ENCODE results near the gene PIGX. TPM values are rescaled to one million over a fixed set of nuclear protein-coding genes. Genes with fewer than 3 reads are reported as not detected.

Gene PIGX
- total RNA-seq, 6 donors from 2014 or later: 9.4 to 19.5 (median 17.4) TPM

DNA sequence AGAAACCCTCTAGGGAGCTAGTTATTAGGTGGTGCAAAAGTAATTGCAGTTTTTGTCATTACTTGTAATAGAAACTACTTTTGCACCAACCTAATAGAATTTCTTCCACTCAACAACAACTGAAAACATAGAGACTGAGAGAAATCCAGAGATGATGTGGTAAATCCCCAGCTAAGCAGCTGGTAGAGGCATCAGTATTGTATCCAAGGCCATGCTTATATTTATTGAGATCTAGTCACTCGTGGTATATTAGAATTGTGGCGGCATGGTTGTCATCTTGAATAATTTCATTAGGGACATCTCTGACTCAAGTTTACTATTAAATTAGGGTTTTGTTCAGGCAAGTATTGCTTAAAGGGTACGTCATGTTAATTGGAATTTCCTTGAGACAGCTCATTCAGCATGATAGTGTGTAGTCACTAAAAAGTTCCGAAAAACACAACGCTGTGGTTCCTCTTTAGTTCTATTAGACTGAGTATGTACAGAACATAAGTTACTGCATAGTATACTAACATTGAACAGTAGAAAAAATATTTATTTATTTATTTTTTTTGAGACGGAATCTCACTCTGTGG is 62.8 kb downstream of the PIGX start:
- H3K27me3 ChIP-seq: no peaks in the 10 kb centered on the region
- TF ChIP-seq, protein P1, sequence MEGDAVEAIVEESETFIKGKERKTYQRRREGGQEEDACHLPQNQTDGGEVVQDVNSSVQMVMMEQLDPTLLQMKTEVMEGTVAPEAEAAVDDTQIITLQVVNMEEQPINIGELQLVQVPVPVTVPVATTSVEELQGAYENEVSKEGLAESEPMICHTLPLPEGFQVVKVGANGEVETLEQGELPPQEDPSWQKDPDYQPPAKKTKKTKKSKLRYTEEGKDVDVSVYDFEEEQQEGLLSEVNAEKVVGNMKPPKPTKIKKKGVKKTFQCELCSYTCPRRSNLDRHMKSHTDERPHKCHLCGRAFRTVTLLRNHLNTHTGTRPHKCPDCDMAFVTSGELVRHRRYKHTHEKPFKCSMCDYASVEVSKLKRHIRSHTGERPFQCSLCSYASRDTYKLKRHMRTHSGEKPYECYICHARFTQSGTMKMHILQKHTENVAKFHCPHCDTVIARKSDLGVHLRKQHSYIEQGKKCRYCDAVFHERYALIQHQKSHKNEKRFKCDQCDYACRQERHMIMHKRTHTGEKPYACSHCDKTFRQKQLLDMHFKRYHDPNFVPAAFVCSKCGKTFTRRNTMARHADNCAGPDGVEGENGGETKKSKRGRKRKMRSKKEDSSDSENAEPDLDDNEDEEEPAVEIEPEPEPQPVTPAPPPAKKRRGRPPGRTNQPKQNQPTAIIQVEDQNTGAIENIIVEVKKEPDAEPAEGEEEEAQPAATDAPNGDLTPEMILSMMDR (IDR thresholded peaks at IDR 0.05): no peak
- TF ChIP-seq POLR2AphosphoS5 (IDR thresholded peaks at IDR 0.05) (no peak), EP300 (IDR thresholded peaks at IDR 0.05) (no peak), POLR2A (IDR thresholded peaks at IDR 0.05) (no peak)
- H3K36me3 ChIP-seq: no peaks in the 10 kb centered on the region
- no peaks in the 10 kb centered on the region for H3K9me3 ChIP-seq
- no peak for ATAC-seq (ENCODE audit: low FRiP score in 2 of 2)
- H3K27ac ChIP-seq: no peak overlapping the region
- peaks cover 9 to 31% (median 19%) of the 10 kb centered on the region in 4 donors for H3K4me1 ChIP-seq
- WGBS, 2 donors: 93 to 97% methylated on average over 6 of the region's 6 CpGs
- no peak for DNase-seq
- H3K4me3 ChIP-seq: no peak overlapping the region

DNA sequence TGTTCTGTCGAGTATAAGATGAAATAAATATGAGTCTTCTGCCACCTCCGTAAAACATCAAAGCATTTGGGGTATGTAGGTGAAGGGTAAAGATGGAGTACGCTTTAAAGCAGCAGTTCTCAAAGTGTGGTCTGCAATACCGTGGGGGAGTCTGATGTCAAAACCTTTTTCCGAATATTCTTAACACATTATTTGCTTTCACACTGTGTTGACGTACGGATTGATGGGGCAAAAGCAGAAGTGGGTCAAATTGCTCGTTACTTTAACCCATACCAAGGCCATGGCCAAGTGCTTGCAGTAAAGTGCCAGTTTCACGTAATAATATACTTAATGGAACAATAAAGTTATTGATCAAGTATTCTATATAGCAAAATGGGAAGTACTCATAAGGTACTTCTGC is 63.8 kb downstream of the PIGX start:
- Histone ChIP-seq H3K36me3 (no peaks in the 10 kb centered on the region), H3K9me3 (no peaks in the 10 kb centered on the region), H3K4me3 (no peak overlapping the region), H3K4me1 (peaks cover 9 to 31% (median 19%) of the 10 kb centered on the region in 4 donors), H3K27ac (no peak overlapping the region), H3K27me3 (no peaks in the 10 kb centered on the region)
- WGBS, 2 donors: 69 to 79% methylated on average over 9 of the region's 9 CpGs
- no peak for ATAC-seq (ENCODE audit: low FRiP score in 2 of 2)
- TF ChIP-seq POLR2AphosphoS5 (IDR thresholded peaks at IDR 0.05): no peak
- no peak for TF ChIP-seq POLR2A (IDR thresholded peaks at IDR 0.05)
- TF ChIP-seq, protein P1 (IDR thresholded peaks at IDR 0.05): no peak
- TF ChIP-seq EP300 (IDR thresholded peaks at IDR 0.05): no peak
- DNase-seq: no peak

DNA sequence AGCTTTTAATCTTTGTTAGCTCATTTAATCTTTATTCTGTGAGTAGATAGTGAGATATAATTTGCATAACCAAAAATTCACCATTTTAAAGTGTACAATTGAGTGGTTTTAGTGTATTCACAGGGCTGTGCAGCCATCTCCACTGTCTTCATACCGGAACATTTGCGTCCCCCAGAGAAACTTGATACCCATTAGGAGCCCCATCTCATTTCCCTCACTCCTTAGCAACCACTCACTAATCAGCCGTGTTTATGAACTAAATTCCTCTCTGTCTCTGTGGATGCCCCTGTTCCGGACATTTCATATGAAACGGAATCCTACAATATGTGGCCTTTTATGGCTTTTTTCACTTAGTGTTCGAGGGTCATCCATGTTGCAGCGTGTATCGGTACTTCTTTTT is 65.7 kb downstream of the PIGX start:
- WGBS, 2 donors: 83 to 87% methylated on average over 8 of the region's 8 CpGs
- peaks cover 9 to 19% (median 14%) of the 10 kb centered on the region in 4 donors for H3K4me1 ChIP-seq
- no peak for DNase-seq

DNA sequence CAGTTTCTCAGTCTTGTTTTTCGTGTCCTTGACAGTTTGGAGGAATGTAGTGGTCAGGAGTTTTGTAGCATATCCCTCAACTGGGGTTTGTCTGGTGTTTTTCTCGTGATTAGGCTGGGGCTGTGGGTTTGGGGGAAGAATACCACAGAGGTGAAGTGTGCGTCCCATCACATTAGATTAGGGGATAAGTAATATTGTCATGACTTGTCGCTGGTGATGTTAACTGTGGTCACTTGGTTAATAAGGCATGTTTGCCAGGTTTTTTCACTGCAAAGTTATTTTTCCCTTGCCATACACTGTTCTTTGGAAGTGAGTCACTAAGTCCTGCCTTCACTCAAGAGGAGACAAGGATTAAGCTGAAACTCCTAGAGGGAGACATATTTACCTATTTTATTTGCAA is 66.6 kb downstream of the PIGX start:
- H3K27ac ChIP-seq: peak overlapping the region in 1 of 4 donors; percentile 6
- DNase-seq (no peak), ATAC-seq (ENCODE audit: low FRiP score in 2 of 2) (no peak)
- H3K27me3 ChIP-seq: no peaks in the 10 kb centered on the region
- H3K4me3 ChIP-seq: no peak overlapping the region
- no peak for TF ChIP-seq POLR2AphosphoS5 (IDR thresholded peaks at IDR 0.05)
- no peak for TF ChIP-seq EP300 (IDR thresholded peaks at IDR 0.05)
- TF ChIP-seq, protein P1 (IDR thresholded peaks at IDR 0.05): no peak
- TF ChIP-seq POLR2A (IDR thresholded peaks at IDR 0.05): no peak
- no peaks in the 10 kb centered on the region for H3K9me3 ChIP-seq
- peaks cover 9 to 14% (median 11%) of the 10 kb centered on the region in 4 donors for H3K4me1 ChIP-seq
- H3K36me3 ChIP-seq: peaks cover 0 to 14% (median 11%) of the 10 kb centered on the region in 4 donors
- whole genome bisulfite sequencing, 2 donors: 78 to 82% methylated on average over 4 of the region's 4 CpGs

More for the DNA sequence above, 65.7 kb downstream of the PIGX start:
- Histone ChIP-seq H3K4me3 (no peak overlapping the region), H3K27me3 (no peaks in the 10 kb centered on the region), H3K36me3 (peaks cover 0 to 5% (median 2%) of the 10 kb centered on the region in 4 donors), H3K9me3 (no peaks in the 10 kb centered on the region), H3K27ac (no peak overlapping the region)
- ATAC-seq (ENCODE audit: low FRiP score in 2 of 2): no peak
- TF ChIP-seq EP300 (IDR thresholded peaks at IDR 0.05): no peak
- TF ChIP-seq, protein P1 (IDR thresholded peaks at IDR 0.05): no peak
- no peak for TF ChIP-seq POLR2A (IDR thresholded peaks at IDR 0.05)
- TF ChIP-seq POLR2AphosphoS5 (IDR thresholded peaks at IDR 0.05): no peak

DNA sequence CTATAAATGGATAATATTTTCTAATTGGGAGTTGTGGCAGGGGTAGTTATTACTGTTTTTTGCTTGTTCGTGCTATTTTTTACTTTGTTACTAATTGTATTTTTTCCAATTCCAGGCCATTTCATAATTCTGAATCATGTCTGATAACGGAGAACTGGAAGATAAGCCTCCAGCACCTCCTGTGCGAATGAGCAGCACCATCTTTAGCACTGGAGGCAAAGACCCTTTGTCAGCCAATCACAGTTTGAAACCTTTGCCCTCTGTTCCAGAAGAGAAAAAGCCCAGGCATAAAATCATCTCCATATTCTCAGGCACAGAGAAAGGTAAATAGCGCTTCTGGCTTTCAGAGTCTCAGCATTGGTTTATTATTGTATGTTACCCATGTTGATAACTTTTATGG is 70.3 kb downstream of the PIGX start:
- 97% methylated on average over 4 of the region's 4 CpGs for WGBS, 2 donors
- DNase-seq (no peak), ATAC-seq (ENCODE audit: low FRiP score in 2 of 2) (no peak)
- H3K4me1 ChIP-seq: peaks cover 0 to 10% (median 4%) of the 10 kb centered on the region in 4 donors
- peaks cover 0 to 35% (median 13%) of the 10 kb centered on the region in 4 donors for H3K36me3 ChIP-seq
- H3K4me3 ChIP-seq: no peak overlapping the region
- TF ChIP-seq POLR2A (IDR thresholded peaks at IDR 0.05) (no peak), EP300 (IDR thresholded peaks at IDR 0.05) (no peak), POLR2AphosphoS5 (IDR thresholded peaks at IDR 0.05) (no peak)
- TF ChIP-seq, protein P1 (IDR thresholded peaks at IDR 0.05): no peak
- H3K9me3 ChIP-seq: no peaks in the 10 kb centered on the region
- H3K27ac ChIP-seq: no peak overlapping the region
- H3K27me3 ChIP-seq: no peaks in the 10 kb centered on the region

All from upper lobe of left lung (tissue), 6 donors.